IPS DF 4.7 (cell line): Measurements from ENCODE around the gene RFNG.

Source experiments
- DNase-seq: peaks from one replicate; pipeline ENCODE4 v3.0.0-alpha.2; 2013; ENCODE audit warnings: low spot score; ENCODE audit errors: extremely low read depth

The RFNG gene

DNA sequence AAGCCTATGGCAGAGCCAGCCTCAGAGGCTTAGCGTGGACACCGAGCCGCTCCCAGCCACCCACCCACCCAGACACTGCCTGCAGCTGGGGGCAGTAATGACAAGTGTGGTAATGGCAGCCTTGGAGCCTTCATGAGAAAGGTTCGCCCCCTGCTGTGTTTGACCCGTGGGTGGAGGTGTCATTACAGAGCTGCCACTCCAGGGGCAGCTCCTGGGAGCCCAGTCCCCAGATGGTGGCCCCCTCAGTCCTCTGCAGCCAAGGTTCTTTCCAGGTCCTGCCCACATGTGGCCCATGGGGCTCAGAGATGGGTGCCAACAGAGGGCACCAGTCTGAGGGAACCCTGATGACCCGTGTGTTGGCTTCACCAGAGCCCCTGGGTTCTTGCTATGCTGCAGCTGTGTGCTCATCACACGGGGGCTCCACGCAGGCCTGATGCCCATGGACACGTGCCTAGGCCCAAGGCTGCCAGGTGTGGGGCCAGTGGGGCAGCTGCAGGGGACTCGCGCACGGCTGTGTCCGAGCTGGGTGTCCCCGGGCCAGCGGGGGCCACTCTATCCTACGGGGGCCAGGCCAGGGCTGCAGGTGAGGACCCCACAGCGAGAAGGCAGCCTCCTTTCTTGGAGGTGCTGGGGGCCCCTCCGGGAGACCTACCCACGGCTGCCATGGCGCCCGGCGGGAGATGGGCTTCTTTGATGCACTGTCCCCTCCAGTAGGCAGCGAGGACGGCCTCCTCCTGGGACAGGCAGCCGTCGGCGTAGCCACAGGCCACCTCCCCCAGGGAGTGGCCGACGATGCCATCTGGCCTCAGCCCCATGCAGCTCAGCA, 38.3 kb upstream of the RFNG start:
- DNase-seq, result no peak

DNA sequence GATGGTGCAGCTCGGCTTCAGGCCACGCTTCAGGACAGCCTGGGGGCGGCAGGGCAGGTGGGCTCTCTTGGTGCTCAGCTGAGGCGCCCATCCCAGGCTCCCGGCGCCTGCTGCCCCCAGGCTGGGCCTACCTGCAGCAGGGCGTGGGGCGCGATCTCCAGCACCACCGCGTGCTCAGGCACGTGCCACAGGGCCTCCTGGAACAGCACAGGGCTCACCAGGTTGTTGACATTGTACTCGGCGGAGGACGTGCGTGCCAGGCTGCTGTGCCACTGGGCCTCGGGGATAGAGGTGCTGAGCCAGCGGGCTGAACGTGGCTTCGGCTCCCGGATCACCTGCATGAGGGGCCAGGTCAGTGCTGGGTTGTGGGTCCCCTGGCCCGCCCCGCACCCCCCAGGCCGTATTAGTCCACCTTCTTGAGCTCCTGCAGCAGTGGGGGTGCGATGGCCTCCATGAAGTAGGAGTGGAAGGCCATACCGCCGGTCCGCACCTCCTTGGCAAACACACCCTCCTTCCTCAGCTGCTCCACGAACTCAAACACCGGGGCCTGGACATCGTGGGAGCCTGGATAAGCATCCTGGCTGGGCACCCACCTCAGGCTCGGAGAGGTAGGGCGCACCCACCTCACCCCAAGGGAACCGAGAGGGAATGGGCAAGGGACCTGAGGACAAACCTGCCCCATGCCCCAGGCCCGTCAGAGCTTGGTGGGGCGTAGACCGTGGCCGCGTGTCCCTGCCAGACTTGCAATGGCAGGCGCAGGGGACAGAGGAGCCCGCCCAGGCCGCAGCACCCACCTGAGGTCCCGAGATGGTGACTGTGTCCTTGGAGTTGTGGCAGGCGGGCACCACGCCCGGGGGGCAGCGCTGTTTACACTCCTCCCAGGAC, 37.5 kb upstream of the RFNG start:
- no peak for DNase-seq

DNA sequence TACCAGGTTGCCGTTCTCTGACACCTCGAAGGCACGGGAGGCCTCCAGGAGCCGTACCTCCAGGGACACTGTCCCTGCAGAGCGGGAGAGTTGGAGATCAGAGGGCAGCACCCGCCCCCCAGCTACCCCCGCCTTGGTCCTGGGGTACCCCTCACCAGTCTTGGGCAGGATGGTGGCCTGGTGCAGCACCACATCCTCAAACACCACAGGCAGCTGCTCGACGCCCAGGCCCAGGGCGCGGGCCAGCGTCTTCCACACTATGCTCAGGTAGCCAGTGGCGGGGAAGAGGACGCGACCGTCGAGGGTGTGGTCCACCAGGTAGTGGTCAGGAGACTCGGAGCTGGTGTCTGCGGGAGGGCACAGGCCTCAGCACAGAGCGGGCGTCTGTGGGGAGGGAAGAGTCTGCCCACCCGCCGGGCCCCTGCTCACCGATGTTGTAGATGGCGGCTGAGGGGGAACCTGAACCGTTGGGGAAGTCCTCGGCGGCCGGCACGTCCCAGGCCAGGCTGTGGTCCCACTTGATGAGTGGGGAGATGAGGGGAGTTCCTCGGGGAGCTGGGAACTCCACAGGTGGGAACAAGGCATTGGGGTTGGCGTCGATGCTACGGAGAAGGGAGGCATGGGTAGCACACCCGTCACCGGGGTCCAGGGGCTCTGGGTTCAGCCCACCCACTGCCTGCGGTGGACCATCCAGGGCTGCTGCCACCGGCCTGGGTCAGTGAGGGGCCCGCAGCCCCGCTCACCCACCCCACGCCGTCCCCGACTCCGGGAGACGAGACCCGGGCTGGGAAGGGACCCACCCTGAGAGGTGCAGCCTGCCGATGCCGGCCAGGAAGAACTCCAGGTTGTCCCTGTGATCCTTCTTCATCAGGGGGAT, 36.6 kb upstream of the RFNG start:
- no peak for DNase-seq

DNA sequence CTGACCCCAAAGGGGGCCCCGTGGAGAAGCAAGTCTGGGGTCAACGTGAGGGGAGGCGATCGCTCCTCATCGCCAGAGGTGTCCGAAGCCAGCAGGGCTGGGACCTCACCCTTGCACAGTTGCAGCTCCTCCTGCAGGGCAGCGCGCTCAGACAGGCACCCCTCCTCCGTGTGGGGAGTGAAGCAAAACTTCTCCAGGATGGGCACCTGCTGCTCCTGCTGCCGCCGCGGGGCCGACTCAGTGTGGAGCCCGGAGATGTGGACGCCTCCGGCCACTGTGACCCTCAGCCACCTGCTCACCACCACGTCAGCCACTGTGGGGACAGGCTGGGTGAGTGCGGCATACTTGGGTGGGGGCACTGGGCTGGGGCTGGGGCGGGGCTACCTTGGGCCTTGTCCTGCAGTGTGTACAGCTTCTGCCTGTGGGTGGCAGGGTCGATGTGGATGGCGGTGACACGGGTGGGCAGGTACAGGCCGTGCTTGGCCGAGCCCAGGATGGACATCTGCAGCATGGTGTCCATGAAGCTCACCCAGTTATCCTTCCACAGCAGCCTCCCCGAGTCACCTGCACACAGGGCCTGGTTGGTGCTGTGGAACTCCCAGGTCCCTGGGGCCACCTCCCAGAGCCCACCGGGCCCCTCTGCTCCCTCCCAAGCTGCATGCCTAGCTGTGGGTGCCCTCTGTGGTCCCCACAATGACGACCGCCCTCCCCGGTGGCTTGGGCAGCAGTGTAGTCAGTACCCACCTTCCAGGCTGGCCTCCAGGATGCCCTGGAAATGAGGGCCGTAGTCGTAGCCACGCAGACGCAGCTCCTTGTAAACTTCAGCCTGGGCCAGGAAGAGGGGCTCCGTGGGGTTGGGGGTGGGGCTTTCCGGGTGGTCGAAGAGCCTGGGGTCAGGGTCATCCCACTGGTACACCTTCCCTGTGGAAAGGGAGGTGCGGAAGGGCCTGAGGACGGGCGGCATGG, 35.6 kb upstream of the RFNG start:
- no peak for DNase-seq

DNA sequence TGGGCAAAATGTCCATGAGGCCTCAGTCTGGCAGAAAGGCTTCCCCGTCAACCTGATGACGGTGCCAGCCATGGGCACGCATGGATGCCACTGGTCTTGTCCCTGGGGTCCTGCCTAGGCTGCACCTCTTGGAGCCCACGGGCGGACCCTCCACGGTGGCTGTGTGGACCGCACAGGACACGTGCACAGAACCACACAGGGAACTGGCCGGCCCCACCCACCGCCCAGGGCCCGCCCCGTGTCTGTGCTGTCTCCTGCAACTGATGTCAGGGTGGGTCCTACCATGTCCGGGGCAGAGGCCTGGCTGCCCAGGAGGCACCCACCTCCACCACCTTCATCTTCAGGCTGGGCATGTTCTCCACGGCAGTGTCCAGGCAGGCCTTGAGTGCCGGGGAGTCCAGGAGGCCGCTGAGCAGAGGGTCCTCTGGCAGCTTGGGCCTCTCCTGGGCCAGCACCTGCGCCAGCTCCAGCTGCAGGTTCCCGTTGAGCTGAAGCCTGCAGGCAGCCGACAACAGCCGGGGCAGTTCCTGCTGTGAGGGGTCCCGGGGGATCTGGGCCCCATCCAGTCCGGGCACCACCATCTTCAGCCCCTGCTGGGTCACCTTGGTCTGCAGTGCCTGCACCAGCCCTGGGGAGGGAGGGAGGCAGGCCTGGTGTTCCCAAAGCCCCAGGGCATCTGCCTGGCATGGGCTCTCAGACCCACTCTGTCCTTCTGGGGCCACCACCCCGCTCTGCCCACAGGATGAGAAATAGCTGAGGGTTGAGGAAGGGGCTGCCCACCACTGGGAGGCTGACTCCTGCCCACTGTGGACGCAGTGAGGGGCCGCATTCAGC, 34.5 kb upstream of the RFNG start:
- no peak for DNase-seq

DNA sequence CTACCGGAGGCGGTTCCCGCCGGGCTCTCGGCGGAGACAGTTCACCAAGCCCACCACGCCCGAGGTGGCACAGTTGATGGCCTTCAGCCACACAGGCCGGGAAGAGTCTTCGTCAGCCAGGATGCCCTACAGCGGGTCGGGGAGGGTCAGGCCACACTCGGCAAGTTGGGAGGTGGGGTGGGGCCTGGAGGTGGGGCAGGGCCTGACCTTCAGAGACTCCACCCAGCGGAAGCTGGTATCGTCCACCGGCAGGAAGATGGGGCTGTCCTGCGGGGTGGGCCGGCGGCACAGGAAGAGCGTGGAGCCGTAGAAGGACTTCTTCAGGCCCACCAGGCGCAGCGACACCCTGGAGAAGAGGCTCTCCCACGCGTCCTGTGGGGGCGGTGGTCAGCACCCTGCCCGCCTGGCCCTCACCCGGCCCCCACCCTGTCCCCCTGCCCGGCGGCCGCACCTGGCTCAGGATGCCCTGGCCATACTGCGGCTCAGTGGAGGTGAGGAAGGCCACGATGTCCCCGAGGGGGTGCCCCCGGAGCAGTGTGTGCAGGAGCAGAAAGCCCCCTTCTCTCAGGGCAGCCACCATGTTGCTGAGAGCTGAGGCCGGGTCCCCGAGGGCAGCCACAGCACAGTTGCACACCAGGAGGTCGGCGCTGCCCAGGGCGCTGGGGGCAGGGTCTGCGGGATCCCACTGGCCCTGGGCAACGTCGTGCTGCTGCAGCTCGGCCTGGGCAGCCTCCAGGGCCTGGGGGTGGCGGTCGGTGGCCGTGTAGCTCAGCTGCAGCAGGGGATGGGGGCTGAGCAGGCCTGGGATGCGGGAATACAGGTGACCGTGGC, 33.6 kb upstream of the RFNG start:
- DNase-seq, result no peak

DNA sequence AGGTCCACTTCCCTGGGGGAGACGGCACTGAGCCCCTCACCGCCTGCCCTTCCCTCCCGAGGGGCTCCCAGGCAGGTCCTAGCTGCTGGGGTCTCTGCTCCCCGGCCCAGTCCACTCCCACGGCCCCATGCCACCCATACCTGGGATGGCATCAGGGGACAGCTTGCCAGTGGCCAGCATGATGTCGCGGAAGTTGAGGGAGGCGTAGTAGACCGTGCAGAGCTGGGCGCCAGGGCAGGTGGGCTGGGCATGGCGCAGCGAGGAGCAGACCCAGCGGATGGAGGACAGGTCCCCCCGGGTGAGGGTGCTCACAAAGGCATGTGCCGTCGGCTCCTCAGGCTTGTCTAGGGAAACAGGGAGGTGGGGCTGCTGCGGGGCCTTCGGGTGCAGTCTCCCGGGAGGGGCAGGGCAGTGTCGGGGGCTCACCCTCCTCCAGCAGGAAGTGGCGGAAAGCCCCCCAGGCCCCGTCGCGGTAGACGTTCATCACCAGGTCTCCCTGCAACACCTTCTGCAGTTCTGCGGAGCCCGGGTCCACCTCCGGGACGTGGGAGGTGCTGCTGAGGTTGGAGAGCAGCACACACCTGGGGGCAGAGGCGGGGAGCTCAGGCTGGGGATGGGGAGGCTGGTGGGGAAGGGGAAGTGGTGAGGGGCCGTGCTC, 32.9 kb upstream of the RFNG start:
- no peak for DNase-seq

DNA sequence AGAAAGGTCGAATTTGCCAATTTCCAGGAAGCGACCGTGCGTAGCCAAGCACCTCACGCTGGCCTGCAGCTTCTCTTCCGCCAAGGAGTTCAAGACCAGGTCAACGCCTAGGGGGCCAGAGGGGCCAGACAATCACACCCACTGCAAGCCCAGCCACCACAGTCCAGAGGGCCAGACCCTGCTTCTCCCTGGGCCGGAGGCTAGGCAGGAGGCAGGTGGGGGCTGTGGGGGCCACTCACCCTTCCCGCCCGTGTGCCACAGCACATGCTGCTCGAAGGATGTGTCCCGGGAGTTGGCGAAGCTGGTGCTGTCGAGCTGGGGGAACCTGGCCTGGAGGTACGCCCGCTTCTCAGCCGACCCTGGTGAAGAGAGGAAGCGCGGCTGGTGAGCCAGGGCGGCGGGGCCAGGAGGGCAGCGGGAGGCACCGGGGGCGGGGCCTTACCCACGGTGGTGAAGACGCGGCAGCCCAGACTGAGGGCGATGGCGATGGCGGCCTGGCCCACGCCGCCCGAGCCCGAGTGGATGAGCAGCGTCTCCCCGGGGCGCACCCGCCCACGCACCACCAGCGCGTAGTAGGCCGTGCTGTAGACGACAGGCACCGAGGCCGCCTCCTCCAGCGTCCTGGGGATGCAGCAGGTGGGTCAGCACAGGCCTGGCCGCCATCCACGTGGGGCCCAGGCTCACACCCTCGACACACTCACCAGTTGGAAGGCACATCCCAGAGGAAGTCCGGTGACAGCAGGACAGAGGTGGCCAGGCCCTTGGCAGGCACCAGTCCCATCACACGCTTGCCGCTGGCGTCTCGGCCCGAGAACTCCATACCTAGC, 32.1 kb upstream of the RFNG start:
- DNase-seq, result no peak

DNA sequence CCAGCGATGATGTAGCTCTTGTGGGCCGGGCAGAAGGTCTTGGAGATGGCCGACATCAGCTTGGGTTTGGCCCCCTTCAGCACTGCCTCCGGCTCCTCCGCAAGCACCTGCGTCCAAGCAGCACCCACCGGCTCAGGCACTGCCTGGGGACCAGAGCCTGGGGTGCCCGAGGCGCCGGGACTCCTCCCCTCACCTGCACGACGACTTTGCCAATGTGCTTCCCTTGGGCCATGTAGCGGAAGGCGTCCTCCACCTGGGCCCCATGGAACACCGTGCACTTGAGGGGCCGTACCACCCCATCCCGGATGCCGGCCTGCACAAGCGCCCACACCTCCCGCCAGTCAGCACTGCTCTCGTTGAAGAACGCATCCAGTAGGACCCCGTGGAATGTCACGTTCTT, 31.4 kb upstream of the RFNG start:
- DNase-seq, result no peak

DNA sequence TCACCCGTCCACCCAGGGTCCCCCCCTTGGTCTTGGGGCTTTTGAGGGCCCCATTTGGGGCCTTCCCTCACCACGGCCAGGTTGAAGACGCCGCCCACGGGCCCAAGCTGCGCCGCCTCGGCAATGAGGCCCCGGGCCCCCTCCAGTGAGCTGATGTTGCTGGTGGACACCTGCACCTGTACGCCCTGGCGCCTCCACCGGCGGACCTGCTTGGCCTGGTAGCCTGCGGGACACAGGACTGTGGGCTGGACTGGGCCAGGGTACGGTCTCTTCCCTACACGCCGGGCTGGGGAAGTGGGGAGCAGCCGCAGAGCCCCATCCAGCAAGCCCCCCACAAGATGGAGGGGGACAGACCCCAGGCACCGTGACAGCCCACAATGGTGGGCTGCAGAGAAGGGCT, 30.8 kb upstream of the RFNG start:
- DNase-seq, result no peak

DNA sequence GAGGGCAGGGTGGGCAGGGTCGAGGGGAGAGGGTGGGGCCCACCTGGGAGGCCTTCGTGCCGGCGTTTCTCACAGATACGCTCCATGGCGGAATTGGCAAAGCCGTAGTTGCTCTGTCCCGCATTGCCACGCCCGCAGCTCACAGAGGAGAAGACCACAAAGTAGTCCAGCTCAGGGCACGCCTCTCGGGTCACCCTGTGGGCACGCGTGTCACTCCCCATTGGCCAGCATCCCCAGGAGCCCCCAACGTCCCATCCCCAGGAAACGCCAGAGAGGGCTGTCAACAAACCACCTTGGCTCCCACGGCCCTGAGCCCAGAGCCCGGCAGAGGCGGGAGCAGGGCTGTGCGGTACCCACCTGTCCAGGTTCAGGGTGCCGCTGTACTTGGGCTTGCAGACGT, 30.4 kb upstream of the RFNG start:
- no peak for DNase-seq

DNA sequence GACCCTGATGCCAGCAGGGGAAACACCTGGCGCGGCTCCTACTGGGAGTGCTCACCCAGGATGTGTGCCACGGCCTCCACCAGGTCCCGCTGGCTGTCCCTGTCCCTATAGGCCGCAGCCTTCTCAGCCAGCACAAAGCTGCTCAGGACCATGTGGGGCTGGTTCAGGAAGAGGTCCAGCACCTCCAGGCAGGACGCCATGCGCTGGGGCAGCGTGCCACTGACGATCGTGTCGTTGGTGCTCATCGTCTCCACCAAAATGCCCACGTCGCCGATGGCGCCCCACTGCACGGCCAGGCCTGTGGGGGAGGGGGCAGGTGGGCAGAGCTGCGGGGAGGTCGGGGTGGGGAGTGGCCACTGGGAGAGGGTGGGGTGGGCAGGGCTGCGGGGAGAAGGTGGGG, 29.9 kb upstream of the RFNG start:
- no peak for DNase-seq

DNA sequence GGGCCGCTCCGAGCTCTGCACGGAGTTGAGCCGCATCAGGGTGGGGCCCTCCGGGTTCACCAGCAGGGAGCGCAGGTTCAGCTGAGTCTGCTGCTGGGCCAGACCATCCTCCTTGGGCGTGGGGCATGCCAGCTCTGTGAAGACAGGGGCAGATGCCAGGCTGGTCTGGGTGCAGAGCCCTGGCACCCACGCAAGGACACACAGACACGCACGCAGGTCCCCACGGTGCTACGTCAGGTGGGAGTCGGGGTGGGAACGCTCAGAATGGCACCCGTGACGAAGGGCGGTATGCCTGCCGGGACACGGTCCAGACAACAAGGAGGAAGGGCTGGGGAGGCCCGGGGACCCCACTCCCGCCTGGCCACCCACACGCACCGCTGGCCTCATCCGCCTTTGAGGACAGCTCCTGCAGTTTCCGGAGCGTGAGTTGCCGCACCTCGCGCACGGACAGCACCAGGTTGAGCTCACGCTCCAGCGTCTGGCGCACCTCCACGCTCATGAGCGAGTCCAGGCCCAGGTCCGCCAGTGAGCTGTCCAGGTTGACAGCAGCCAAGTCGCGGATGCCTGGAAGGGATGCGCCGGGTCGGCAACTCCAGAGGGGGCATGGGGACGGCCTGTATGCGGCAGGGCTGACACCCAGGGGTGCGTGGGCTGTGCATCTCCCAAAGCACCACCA, 29.3 kb upstream of the RFNG start:
- DNase-seq, result no peak

DNA sequence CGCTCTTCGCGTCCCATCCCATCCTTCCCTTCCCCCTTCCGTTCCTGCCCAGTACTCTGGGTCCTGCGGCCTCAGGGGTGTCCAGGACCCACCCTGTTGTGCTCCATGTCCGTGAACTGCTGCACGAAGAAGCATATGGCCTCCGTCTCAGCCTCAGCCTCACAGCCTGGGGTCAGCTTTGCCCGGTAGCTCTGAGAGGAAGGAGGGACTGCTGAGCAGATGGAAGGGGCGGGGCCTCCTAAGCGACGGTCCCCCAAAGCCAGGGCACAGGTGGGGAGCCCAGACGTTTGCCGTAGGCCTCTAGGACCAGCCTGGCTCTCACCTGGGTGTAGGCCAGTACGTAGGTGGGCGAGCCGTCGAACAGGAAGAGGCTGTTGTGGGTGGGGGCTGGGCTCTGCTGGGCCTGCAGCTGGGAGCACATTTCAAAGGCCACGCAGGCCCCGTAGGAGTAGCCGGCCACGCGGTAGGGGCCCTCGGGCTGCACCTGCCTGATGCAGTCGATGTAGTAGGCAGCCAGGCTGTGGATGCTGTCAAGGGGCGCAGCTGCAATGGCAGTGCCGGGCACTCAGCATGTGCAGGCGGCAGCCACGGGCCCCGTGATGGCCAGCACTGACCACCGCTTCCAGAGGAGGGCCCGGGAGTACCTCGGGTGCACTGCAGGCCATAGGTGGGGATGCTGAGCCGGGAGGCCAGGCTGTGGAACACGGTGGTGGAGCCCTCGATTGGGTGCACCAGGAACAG, 28.6 kb upstream of the RFNG start:
- no peak for DNase-seq

DNA sequence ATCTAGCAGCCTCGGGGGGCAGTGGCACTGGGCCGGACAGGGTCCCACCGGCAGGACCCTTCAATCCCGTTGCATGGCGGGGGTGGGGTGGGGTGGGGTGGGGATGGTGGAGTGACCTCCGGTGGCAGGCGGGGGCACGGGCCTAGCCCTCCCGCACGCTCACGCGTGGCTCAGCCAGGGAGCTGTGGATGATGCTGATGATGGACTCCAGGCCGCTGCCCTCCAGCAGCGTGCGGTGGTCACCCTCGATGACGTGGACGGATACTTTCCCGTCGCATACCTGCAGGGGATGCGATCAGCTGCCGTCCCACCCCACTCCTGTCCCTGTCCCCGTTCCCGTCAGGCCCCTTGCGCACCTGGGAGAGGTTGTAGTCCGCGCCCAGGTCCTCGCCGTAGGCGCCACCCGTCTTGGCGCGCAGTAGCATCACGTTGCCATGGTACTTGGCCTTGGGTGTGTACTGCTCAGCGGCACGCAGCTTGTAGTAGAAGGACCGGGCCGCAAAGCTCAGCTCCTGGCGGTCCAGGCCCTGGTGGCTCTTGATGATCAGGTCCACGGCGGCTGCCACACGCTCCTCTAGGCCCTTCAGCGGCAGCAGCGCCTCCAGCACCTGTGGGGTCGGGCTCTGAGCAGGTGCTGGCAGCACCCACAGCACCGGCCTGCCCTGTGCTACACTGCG, 27.5 kb upstream of the RFNG start:
- DNase-seq, result no peak

DNA sequence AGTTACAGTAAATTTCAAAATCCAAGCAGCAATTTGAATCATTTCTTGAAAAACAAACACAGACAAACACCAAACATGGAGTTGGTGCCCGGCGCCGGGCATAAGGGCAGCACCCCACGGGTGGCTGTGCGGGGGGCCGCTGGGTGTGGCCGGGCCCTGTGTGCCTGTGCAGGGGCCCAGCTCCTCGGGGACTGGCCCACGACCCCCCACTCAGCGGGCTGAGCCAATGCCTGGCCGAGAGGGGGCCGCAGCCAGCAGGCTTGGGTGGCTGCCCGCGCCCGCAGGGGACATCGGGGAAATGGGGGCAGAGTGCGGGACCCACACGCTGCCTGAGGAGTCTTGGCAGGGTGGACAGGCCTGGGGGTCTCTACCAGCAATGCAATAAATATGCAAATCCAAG, 26.8 kb upstream of the RFNG start:
- DNase-seq, result no peak
